Measurements from ENCODE around the gene CAMK1D.

GRCh38 chr10:12504628-12505027, 155.3 kb downstream of the CAMK1D start:
- TF ChIP-seq, protein P1, sequence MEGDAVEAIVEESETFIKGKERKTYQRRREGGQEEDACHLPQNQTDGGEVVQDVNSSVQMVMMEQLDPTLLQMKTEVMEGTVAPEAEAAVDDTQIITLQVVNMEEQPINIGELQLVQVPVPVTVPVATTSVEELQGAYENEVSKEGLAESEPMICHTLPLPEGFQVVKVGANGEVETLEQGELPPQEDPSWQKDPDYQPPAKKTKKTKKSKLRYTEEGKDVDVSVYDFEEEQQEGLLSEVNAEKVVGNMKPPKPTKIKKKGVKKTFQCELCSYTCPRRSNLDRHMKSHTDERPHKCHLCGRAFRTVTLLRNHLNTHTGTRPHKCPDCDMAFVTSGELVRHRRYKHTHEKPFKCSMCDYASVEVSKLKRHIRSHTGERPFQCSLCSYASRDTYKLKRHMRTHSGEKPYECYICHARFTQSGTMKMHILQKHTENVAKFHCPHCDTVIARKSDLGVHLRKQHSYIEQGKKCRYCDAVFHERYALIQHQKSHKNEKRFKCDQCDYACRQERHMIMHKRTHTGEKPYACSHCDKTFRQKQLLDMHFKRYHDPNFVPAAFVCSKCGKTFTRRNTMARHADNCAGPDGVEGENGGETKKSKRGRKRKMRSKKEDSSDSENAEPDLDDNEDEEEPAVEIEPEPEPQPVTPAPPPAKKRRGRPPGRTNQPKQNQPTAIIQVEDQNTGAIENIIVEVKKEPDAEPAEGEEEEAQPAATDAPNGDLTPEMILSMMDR (IDR thresholded peaks at IDR 0.05; ENCODE audit: low read length) = no peak
- no peak for TF ChIP-seq EZH2 (IDR thresholded peaks at IDR 0.05; ENCODE audit: borderline replicate concordance, low read length)
